ENCODE measurements around the gene ARHGAP40.

DNA sequence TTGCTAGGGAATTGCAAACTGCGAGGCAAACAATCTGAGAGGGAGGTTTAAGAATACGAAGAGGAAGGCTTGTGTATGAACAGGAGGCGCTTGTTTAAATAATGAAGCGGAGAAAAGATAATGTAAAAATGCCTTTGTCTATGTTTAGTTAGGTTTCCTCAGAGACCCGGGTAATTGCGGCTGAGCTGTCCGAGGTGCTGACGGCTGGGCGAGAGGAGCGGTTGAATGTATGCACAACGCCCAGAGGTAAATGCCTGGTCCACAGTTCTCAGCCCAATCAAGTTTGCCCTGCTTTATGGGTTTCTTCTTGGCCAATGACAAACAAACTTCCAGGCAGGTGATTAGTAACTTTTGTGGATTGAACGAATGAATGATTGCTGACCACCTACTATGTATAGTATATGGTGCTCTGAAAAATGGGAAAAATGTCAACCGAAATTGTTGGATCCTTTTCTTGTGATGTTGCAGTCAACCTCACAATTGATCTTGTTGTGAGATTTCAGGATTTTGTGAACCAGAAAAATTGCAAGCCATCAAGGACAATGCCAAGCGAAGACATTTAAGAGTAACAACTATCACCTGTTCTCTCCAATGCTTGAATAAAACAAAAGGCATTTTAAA is 84.4 kb downstream of the ARHGAP40 start:
- TF ChIP-seq POLR2A (IDR thresholded peaks at IDR 0.05; ENCODE audit: low read depth, low read length) (no peak), MAFK (IDR thresholded peaks at IDR 0.05; ENCODE audit: low read depth, low read length) (no peak), RFX5 (IDR thresholded peaks at IDR 0.05; ENCODE audit: low read depth, low read length) (no peak), BHLHE40 (IDR thresholded peaks at IDR 0.05; ENCODE audit: low read depth, low read length) (no peak), CHD1 (IDR thresholded peaks at IDR 0.05; ENCODE audit: low read depth, low read length) (no peak), RAD21 (IDR thresholded peaks at IDR 0.05; ENCODE audit: low read length) (no peak), MXI1 (IDR thresholded peaks at IDR 0.05; ENCODE audit: borderline replicate concordance, low read depth, low read length) (no peak), MAZ (IDR thresholded peaks at IDR 0.05; ENCODE audit: borderline replicate concordance, low read depth, low read length) (no peak), CEBPB (IDR thresholded peaks at IDR 0.05; ENCODE audit: low read depth, low read length) (no peak)
- TF ChIP-seq, protein P1, sequence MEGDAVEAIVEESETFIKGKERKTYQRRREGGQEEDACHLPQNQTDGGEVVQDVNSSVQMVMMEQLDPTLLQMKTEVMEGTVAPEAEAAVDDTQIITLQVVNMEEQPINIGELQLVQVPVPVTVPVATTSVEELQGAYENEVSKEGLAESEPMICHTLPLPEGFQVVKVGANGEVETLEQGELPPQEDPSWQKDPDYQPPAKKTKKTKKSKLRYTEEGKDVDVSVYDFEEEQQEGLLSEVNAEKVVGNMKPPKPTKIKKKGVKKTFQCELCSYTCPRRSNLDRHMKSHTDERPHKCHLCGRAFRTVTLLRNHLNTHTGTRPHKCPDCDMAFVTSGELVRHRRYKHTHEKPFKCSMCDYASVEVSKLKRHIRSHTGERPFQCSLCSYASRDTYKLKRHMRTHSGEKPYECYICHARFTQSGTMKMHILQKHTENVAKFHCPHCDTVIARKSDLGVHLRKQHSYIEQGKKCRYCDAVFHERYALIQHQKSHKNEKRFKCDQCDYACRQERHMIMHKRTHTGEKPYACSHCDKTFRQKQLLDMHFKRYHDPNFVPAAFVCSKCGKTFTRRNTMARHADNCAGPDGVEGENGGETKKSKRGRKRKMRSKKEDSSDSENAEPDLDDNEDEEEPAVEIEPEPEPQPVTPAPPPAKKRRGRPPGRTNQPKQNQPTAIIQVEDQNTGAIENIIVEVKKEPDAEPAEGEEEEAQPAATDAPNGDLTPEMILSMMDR (conservative IDR thresholded peaks at IDR 0.05; ENCODE audit: low read depth, low read length) = no peak
- TF ChIP-seq, protein P2, sequence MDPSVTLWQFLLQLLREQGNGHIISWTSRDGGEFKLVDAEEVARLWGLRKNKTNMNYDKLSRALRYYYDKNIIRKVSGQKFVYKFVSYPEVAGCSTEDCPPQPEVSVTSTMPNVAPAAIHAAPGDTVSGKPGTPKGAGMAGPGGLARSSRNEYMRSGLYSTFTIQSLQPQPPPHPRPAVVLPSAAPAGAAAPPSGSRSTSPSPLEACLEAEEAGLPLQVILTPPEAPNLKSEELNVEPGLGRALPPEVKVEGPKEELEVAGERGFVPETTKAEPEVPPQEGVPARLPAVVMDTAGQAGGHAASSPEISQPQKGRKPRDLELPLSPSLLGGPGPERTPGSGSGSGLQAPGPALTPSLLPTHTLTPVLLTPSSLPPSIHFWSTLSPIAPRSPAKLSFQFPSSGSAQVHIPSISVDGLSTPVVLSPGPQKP (IDR thresholded peaks at IDR 0.05; ENCODE audit: borderline replicate concordance, low read depth, low read length) = no peak
- TF ChIP-seq, protein P3, sequence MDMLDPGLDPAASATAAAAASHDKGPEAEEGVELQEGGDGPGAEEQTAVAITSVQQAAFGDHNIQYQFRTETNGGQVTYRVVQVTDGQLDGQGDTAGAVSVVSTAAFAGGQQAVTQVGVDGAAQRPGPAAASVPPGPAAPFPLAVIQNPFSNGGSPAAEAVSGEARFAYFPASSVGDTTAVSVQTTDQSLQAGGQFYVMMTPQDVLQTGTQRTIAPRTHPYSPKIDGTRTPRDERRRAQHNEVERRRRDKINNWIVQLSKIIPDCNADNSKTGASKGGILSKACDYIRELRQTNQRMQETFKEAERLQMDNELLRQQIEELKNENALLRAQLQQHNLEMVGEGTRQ (IDR thresholded peaks at IDR 0.05; ENCODE audit: low read depth, low read length) = no peak

All from IMR-90 (cell line).